ENCODE data around the gene ZNF750.
"Not testable (repeated sequence)": the region's sequence is repeated elsewhere in the genome, so short reads cannot be mapped to it uniquely, and the experiment has no call there.

The ZNF750 gene

GRCh38 chr17:82790391-82790790, 49.4 kb downstream of the ZNF750 start:
- DNase-seq = no peak

DNA sequence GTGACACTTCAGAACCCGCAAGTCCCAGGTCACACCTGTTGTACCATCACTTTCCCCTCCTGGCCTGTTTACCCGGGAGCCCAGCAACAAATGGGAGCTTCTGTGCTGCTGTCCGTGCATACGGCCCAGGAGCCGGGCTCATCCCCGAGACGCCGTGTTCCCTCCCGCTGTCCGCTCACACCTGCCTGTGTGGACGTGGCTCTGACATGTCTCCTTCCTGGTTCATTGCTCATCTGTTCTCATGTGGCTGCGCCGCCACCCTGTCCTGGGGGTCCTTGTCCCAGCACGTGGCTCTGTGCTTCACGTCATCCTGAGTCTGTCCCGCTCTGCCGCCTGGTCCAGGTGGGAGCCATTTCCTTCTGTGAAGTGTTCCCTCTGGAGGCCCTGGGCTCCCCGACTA, 50.0 kb downstream of the ZNF750 start:
- DNase-seq = no peak

- no peak for DNase-seq
Observed at GRCh38 chr17:82789051-82789592, 50.7 kb downstream of the ZNF750 start.

DNA sequence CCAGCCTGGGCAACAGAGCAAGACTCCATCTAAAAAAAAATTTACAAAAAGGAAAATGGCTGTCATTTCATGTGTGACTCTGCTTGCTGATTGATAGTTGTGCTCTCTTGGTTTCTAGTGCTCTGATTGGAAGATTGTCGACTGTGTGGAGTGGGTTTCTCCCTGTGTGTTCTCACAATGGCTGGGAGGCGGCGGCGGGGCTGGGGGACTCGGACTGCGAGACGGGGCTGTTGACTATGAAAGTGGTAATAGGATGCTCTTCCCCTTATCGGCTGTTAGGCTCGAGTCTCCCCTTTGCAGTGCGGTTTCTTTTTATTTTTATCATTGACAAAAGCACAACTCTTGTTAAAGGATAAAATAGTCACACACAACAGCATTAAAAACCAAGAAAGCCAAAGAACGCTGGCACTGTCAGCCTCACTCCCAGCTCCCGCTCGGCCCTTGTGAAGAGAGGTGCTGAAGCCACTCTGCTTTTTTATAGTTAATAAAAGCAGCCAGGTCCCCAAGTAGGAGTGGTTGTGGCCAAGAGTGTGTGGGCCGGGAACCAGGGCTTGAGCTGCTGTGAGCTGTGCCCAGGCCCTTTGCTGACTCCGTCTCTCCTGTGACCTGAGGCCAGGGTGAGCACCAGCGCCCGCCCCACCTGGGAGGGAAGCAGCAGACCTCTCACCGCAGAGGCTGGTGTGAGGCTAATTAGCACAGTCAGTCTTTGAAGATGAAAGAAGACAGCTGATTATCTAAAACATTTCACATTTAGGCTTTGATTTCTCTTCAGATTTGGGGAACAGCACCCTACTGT, 51.4 kb downstream of the ZNF750 start:
- no peak for DNase-seq

DNA sequence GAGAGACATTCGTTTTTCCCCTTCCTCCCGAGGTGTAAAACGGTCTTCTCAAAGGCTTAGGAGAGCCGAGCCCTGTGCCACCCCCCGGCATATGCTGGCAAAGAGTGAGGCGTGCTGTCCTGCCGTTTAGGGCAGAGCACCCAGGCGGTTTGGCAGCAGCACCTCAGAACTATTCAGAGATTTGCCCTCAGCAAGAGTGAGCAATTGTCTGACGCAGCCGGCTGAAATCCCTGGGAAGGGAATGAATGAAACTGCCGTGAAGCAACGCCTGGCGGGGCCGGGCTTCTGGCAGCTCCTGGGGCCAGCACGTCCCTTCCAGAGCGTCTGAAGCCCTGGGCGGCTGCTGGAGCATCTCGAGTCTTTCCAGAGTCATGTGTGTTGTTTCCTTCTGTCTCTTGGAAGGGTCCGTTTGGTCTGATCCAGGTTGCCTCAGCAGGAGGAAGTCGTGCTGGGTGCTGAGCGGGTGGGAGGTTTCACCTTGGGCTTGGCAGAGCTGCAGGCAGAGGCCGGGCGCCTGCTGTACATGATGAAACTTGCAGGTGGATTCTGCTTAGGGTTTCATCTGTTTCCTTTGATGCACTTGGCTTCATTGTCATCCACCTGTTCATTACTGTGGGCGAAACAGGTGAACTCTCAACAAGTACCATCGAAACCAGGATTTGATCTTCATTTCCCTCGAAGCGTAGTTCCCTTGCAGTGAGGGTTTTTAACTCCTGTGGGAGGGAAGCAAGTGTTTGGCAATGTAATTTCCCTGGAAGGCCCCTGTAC, 52.6 kb downstream of the ZNF750 start:
- DNase-seq = peak; percentile 53

DNA sequence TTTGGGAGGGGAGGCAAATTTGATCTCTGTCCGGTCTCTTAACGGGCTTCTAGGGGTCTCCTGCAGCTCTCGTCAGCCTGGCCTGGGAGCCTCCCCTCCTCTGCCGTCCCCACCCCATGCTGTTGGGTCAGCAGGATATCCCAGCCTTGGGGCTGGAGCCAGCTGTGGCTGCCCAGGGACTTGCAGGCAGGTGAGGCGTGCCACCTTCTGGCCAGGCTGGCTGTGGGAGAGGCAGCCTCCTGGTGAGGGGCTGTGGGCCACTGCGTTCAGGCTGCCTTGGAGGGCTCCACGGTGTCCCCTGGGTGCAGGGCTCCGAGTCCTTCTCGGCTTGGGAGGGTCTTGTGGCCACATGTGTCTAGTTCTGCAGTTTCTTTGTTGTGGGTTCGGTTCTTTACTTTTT, 53.4 kb downstream of the ZNF750 start:
- no peak for DNase-seq

DNA sequence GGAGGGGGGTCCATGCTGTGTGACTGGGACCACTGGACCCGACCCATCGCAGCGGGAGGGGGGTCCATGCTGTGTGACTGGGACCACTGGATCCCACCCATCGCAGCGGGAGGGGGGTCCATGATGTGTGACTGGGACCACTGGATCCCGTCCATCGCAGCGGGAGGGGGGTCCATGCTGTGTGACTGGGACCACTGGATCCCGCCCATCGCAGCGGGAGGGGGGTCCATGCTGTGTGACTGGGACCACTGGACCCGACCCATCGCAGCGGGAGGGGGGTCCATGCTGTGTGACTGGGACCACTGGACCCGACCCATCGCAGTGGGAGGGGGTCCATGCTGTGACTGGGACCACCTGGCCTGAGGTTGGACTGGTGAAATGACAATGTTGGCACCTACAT, 54.2 kb downstream of the ZNF750 start:
- not testable (repeated sequence) for DNase-seq

GRCh38 chr17:82783498-82783897, 56.3 kb downstream of the ZNF750 start:
- DNase-seq = no peak

DNA sequence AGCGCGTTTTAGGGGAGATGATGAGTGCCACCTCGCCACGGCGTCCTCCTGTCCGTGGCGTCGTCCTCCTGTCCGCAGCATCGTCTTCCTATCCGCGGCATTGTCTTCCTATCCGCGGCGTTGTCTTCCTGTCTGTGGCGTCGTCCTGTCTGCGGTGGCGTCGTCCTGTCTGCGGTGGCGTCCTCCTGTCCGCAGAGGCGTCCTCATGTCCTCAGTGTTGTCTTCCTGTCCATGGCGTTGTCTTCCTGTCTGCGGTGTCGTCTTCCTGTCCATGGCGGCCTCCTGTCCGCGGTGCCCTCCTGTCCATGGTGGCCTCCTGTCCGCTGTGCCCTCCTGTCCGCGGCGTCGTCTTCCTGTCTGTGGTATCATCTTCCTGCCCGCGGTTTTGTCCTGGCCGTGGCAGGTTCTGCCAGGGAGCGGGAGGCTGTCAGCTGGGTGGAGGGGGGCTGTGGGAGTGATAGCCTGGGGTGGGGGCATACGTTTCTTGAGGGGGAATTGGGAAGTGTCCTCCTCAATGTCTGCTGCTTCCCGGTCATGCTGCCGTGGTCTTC, 57.1 kb downstream of the ZNF750 start:
- no peak for DNase-seq

DNA sequence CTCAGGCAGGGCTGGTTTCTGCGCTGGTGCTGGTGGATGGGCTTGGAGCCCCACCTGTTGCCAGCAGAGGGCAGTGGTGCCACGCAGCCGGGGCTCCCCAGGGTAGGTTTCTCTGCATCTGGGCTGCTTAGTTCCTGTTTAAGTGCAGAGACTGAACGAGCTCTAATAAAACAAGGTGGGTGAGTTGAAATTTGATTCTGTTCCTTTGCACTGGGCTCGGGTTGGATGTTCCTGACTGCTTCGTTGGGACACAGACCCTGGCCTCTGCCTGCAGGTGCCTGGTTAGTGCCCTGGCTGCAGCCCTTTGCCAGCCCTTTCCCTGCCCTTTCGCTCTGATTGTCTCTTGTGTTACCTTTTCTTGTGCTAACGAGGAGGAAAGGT, 57.9 kb downstream of the ZNF750 start:
- DNase-seq = peak; percentile 58

DNA sequence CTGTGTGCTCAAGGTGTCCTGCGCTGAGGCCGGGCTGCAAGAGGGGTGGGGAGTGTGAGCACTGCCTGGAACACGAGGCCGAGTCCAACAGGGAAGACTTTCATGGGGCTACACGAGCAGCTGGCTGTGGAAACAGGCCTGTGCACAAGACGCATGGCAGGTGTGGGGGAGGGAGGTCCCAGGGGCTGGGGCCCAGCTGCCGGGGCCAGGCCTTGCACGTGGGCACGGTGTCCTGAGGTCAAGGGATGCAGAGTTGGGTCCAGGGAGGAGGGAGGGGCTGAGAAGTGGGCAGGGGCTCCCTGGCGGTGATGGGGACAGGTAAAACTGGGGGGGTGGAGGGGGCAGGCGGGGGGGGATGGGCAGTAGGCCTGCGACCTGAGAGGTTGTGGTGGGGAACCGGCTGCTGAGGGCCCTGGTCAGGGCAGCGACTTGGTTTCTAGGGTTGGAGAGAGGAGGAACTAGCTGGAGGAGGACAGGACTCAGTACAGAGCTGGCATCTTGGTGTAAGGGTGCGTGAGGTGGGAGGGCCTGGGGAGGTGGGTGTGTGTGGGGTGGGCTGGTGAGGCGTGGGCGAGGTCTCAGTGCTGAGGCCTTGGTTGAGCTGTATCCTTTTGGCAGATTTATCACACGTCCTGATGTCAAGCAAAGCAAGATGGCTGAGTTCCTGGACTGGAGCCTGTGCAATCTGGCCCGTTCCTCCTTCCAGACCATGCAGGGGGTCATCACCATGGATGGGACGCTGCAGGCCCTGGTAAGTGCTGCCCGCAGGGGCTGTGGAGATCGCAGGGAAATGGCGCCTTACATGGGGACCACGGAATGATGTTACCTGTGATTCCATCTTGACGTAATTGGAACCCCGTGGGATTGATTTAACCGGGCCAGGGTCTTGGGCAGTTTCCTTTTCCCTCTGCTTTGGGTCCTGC, 58.6 kb downstream of the ZNF750 start:
- DNase-seq = no peak

DNA sequence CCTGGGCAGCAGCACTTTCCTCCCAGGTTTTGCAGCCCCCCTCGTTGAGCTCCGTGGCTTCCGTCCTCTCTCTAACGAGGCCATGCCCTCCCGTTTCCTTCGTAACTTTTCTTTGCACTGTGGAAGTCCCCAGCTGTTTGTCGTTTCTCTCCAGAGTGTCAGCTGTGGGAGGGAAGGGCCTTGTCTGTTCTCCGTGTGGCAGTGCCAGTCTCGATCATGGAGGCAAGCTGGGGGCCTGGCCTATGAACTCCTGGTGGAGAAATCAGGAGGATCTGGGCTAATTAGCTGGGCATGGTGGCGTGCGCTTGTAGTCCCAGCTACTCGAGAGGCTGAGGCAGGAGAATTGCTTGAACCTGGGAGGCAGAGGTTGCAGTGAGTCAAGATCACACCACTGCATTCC, 59.6 kb downstream of the ZNF750 start:
- DNase-seq = no peak

DNA sequence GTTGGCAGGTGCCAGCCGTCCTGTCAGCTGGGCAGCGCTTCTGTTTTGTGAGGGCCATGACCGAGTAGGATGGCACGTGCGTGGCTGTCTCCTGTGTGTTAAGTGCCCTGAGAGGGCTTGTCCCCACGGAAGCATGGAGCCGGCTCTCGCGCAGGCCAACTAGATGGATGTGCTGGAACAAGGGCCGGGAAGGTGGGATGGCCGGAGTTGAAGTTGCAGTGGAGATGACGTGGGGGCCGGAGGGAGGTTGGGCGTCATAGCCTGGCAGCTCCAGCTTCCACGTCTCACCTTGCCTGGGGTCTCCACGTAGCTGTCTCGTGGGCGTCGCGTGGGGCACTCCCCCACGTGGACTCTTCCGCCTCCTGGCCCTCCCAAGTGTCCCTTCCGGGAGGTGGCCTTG, 60.3 kb downstream of the ZNF750 start:
- no peak for DNase-seq
